ENCODE results near the gene HYCC2. TPM values are rescaled to one million over a fixed set of nuclear protein-coding genes. Genes with fewer than 3 reads are reported as not detected.

The HYCC2 gene
- polyA plus RNA-seq, 1 donor from 2014 or later: 20.4 TPM

DNA sequence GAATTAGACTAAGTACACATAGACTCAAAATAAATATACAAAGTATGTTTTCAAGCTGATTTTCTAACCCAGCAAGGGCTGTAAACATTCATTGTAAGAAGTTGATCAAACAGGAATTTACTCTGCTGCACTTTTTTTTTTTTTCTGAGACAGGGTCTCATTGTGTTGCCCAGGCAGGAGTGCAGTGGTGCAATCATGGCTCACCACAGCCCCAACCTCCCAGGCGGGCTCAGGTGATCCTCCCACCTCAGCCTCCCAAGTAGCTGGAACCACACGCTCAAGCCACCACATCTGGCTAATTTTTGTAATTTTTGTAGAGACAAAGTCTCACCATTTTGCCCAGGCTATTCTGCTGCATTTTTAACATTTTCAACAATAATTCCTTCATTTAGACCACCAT, 36.2 kb upstream of the HYCC2 start:
- H3F3A ChIP-seq (ENCODE audit: insufficient read depth, low read length, poor library complexity, severe bottlenecking): no peaks in the 10 kb centered on the region
- H3K9me3 ChIP-seq (ENCODE audit: low read length): no peaks in the 10 kb centered on the region
- no peak overlapping the region for H3K4me2 ChIP-seq (ENCODE audit: low read length)
- TF ChIP-seq, protein P1, sequence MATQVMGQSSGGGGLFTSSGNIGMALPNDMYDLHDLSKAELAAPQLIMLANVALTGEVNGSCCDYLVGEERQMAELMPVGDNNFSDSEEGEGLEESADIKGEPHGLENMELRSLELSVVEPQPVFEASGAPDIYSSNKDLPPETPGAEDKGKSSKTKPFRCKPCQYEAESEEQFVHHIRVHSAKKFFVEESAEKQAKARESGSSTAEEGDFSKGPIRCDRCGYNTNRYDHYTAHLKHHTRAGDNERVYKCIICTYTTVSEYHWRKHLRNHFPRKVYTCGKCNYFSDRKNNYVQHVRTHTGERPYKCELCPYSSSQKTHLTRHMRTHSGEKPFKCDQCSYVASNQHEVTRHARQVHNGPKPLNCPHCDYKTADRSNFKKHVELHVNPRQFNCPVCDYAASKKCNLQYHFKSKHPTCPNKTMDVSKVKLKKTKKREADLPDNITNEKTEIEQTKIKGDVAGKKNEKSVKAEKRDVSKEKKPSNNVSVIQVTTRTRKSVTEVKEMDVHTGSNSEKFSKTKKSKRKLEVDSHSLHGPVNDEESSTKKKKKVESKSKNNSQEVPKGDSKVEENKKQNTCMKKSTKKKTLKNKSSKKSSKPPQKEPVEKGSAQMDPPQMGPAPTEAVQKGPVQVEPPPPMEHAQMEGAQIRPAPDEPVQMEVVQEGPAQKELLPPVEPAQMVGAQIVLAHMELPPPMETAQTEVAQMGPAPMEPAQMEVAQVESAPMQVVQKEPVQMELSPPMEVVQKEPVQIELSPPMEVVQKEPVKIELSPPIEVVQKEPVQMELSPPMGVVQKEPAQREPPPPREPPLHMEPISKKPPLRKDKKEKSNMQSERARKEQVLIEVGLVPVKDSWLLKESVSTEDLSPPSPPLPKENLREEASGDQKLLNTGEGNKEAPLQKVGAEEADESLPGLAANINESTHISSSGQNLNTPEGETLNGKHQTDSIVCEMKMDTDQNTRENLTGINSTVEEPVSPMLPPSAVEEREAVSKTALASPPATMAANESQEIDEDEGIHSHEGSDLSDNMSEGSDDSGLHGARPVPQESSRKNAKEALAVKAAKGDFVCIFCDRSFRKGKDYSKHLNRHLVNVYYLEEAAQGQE (IDR thresholded peaks at IDR 0.05; ENCODE audit: borderline replicate concordance): no peak
- H3K9ac ChIP-seq (ENCODE audit: low read length): no peak overlapping the region
- H2AFZ ChIP-seq (ENCODE audit: low read depth, low read length): no peak overlapping the region
- H4K20me1 ChIP-seq (ENCODE audit: insufficient read depth): no peaks in the 10 kb centered on the region
- H3K4me3 ChIP-seq (ENCODE audit: low read length): no peak overlapping the region
- H3K36me3 ChIP-seq (ENCODE audit: insufficient read depth, low read length): no peaks in the 10 kb centered on the region
- H3K79me2 ChIP-seq (replicated peaks; ENCODE audit: insufficient read depth, low read length): no peaks in the 10 kb centered on the region
- H3K27ac ChIP-seq (ENCODE audit: low read length): no peak overlapping the region
- H3K27me3 ChIP-seq (ENCODE audit: insufficient read depth, low read depth, low read length): no peaks in the 10 kb centered on the region
- no peaks in the 10 kb centered on the region for H3K9me2 ChIP-seq (ENCODE audit: insufficient read depth, low read length)

DNA sequence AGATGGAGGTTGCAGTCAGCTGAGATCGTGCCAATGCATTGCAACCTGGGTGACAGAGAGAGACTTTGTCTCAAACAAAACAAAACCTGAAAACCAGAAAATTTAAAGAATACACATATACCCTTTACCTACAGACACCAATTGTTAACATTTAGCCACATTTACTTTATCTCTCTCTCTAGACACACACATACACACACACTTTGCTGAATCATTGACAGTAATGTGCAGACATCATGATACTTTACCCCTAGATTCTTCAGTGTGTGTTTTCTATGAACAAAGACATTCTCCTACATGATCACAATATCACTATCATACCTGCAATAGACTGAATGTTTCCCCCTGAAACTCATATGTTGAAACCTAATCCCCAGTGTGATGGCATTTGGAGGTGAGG, 34.3 kb upstream of the HYCC2 start:
- no peaks in the 10 kb centered on the region for H3K9me3 ChIP-seq (ENCODE audit: low read length)
- no peaks in the 10 kb centered on the region for H3F3A ChIP-seq (ENCODE audit: insufficient read depth, low read length, poor library complexity, severe bottlenecking)
- no peaks in the 10 kb centered on the region for H3K27me3 ChIP-seq (ENCODE audit: insufficient read depth, low read depth, low read length)
- H3K27ac ChIP-seq (ENCODE audit: low read length): no peak overlapping the region
- no peak overlapping the region for H3K4me3 ChIP-seq (ENCODE audit: low read length)
- H3K4me2 ChIP-seq (ENCODE audit: low read length): no peak overlapping the region
- no peaks in the 10 kb centered on the region for H3K9me2 ChIP-seq (ENCODE audit: insufficient read depth, low read length)
- no peak overlapping the region for H3K9ac ChIP-seq (ENCODE audit: low read length)
- H2AFZ ChIP-seq (ENCODE audit: low read depth, low read length): no peak overlapping the region
- H3K36me3 ChIP-seq (ENCODE audit: insufficient read depth, low read length): no peaks in the 10 kb centered on the region
- TF ChIP-seq TAF1 (IDR thresholded peaks at IDR 0.05; ENCODE audit: low read depth): no peak
- TF ChIP-seq, protein P1 (IDR thresholded peaks at IDR 0.05; ENCODE audit: borderline replicate concordance): no peak
- H4K20me1 ChIP-seq (ENCODE audit: insufficient read depth): no peaks in the 10 kb centered on the region
- no peaks in the 10 kb centered on the region for H3K79me2 ChIP-seq (replicated peaks; ENCODE audit: insufficient read depth, low read length)

DNA sequence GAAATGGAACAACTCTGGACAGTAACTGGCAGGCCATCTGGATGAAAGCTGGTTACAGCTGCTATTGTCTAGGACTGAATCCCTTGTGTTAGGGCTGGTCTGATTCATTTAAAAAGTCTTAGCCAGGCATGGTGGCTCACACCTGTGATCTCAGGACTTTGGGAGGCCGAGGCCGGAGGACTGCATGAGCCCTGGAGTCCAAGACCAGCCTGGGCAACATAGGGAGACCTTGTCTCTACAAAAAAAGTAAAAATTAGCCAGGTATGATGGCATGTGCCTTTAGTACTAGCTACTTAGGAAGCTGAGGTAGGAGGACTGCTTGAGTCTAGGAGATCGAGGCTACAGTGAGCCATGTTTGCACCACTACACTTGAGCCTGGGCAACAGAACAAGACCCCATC, 29.0 kb upstream of the HYCC2 start:
- no peaks in the 10 kb centered on the region for H4K20me1 ChIP-seq (ENCODE audit: insufficient read depth)

More for the DNA sequence above, 29.0 kb upstream of the HYCC2 start:
- no peaks in the 10 kb centered on the region for H3K9me2 ChIP-seq (ENCODE audit: insufficient read depth, low read length)
- H3K4me3 ChIP-seq (ENCODE audit: low read length): no peak overlapping the region
- H3K9ac ChIP-seq (ENCODE audit: low read length): no peak overlapping the region
- no peaks in the 10 kb centered on the region for H3K27me3 ChIP-seq (ENCODE audit: insufficient read depth, low read depth, low read length)
- H3K36me3 ChIP-seq (ENCODE audit: insufficient read depth, low read length): no peaks in the 10 kb centered on the region
- TF ChIP-seq SMC3 (conservative IDR thresholded peaks at IDR 0.05; ENCODE audit: poor library complexity) (no peak), TAF1 (IDR thresholded peaks at IDR 0.05; ENCODE audit: low read depth) (no peak), EP300 (conservative IDR thresholded peaks at IDR 0.05; ENCODE audit: poor library complexity, severe bottlenecking) (no peak), EZH2 (IDR thresholded peaks at IDR 0.05; ENCODE audit: borderline replicate concordance, insufficient read depth, low read length, poor library complexity, severe bottlenecking) (no peak), MXI1 (conservative IDR thresholded peaks at IDR 0.05; ENCODE audit: poor library complexity, severe bottlenecking) (no peak), RAD21 (conservative IDR thresholded peaks at IDR 0.05) (no peak), POLR2AphosphoS5 (IDR thresholded peaks at IDR 0.05) (no peak)
- TF ChIP-seq, protein P1 (IDR thresholded peaks at IDR 0.05; ENCODE audit: borderline replicate concordance): no peak
- TF ChIP-seq, protein P2, sequence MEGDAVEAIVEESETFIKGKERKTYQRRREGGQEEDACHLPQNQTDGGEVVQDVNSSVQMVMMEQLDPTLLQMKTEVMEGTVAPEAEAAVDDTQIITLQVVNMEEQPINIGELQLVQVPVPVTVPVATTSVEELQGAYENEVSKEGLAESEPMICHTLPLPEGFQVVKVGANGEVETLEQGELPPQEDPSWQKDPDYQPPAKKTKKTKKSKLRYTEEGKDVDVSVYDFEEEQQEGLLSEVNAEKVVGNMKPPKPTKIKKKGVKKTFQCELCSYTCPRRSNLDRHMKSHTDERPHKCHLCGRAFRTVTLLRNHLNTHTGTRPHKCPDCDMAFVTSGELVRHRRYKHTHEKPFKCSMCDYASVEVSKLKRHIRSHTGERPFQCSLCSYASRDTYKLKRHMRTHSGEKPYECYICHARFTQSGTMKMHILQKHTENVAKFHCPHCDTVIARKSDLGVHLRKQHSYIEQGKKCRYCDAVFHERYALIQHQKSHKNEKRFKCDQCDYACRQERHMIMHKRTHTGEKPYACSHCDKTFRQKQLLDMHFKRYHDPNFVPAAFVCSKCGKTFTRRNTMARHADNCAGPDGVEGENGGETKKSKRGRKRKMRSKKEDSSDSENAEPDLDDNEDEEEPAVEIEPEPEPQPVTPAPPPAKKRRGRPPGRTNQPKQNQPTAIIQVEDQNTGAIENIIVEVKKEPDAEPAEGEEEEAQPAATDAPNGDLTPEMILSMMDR (IDR thresholded peaks at IDR 0.05; ENCODE audit: poor library complexity, severe bottlenecking): no peak
- H3K79me2 ChIP-seq (replicated peaks; ENCODE audit: insufficient read depth, low read length): no peaks in the 10 kb centered on the region
- H3F3A ChIP-seq (ENCODE audit: insufficient read depth, low read length, poor library complexity, severe bottlenecking): no peaks in the 10 kb centered on the region
- no peaks in the 10 kb centered on the region for H3K9me3 ChIP-seq (ENCODE audit: low read length)
- no peak overlapping the region for H2AFZ ChIP-seq (ENCODE audit: low read depth, low read length)
- H3K27ac ChIP-seq (ENCODE audit: low read length): no peak overlapping the region
- H3K4me2 ChIP-seq (ENCODE audit: low read length): no peak overlapping the region
